ENCODE results near the gene CHN2.

DNA sequence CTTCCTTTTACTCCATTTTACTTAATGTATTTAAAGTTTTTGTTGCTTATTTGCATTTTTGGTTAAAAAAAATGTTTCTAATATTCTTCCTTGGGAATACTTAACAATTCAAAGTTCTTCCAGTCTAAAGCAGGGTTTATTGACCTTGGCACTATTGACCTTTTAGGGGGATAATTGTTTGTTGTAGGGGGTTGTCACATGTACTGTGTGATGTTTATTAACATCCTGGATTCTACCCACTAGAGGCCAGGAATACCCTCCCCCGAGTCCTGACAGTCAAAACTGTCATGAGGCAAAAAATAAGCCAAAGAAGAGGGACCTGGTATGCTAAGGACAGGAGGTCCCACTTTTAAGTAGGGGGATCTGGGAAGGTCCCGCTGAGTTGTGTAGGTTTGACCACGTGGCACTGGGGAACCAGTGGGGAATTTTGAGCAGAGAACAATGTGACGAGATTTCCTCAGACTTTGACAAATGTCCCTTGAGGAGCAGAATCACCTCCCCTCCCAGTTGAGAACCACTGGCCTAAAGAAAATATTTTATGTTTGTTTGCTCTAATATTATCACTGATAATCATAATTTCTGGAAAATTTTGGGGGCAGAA, 190.7 kb downstream of the CHN2 start:
- TF ChIP-seq, protein P1, sequence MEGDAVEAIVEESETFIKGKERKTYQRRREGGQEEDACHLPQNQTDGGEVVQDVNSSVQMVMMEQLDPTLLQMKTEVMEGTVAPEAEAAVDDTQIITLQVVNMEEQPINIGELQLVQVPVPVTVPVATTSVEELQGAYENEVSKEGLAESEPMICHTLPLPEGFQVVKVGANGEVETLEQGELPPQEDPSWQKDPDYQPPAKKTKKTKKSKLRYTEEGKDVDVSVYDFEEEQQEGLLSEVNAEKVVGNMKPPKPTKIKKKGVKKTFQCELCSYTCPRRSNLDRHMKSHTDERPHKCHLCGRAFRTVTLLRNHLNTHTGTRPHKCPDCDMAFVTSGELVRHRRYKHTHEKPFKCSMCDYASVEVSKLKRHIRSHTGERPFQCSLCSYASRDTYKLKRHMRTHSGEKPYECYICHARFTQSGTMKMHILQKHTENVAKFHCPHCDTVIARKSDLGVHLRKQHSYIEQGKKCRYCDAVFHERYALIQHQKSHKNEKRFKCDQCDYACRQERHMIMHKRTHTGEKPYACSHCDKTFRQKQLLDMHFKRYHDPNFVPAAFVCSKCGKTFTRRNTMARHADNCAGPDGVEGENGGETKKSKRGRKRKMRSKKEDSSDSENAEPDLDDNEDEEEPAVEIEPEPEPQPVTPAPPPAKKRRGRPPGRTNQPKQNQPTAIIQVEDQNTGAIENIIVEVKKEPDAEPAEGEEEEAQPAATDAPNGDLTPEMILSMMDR (IDR thresholded peaks at IDR 0.05), result no peak
- no peak for TF ChIP-seq EZH2 (IDR thresholded peaks at IDR 0.05; ENCODE audit: borderline replicate concordance, insufficient read depth, low read depth, low read length, poor library complexity, severe bottlenecking)

Measured in B cell (primary cell).